OCI-LY1 (cell line): ENCODE measurements around the gene RHOD.

Experiments
- EZH2 ChIP-seq: fragments of 200-600 bp; sonication (generic), shearing (Covaris generic); IDR thresholded peaks from 2 replicates; pipeline ENCODE4 v1.8.0; 2017; ENCODE audit warnings: borderline replicate concordance, mixed run types, mild to moderate bottlenecking, antibody characterized with exemption, low read length, moderate library complexity, mixed read lengths
- TF ChIP-seq, protein P1 (sequence below): fragments of 200-600 bp; sonication (generic), shearing (Covaris generic); IDR thresholded peaks from 2 replicates; pipeline ENCODE4 v1.5.1; 2017; ENCODE audit warnings: mild to moderate bottlenecking, antibody characterized with exemption, low read length, moderate library complexity, mixed read lengths

DNA sequence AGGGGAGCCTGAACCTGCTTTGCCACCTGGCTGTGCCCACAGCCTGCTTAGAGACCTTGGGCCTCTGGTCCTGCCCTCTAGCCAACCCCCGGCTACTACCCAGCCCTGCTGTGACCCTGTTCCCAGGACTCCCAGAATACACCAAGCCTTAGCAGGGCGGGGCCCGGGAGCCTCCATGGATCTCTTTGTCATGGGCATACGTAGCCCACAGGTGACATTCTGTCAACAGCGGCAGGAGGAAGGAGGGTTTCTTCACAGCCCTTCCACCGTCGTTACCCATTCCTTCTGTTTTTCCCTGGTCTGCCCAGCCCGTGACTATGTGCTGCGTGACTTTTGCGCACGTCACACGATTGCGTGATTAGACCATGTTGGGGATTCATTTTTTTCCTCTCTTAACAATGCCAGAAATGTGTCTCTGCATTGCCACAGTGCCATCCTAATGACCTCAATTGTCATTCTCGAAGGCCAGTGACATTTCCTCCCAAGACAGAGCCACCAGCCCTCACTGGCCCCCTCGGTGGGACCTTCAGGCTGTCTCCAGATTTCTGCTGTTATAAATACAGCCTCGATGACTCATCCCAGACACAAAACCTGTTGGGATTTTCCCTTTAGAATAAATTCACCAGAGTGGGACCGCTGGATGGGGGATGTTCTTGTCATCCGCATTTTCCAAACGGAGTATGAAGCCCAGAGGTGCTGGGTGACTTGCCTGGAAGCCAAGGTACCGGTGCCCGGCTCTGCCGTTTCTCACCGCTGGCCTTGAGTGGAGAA lies 24.7 kb upstream of the RHOD start:
- TF ChIP-seq, protein P1, sequence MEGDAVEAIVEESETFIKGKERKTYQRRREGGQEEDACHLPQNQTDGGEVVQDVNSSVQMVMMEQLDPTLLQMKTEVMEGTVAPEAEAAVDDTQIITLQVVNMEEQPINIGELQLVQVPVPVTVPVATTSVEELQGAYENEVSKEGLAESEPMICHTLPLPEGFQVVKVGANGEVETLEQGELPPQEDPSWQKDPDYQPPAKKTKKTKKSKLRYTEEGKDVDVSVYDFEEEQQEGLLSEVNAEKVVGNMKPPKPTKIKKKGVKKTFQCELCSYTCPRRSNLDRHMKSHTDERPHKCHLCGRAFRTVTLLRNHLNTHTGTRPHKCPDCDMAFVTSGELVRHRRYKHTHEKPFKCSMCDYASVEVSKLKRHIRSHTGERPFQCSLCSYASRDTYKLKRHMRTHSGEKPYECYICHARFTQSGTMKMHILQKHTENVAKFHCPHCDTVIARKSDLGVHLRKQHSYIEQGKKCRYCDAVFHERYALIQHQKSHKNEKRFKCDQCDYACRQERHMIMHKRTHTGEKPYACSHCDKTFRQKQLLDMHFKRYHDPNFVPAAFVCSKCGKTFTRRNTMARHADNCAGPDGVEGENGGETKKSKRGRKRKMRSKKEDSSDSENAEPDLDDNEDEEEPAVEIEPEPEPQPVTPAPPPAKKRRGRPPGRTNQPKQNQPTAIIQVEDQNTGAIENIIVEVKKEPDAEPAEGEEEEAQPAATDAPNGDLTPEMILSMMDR = no peak
- TF ChIP-seq EZH2 = no peak
